ENCODE measurements around the gene ACVR2B.
A peak's percentile ranks its signal among the peaks of the same experiment; 100 is the strongest.
"Not testable (repeated sequence)": the region's sequence is repeated elsewhere in the genome, so short reads cannot be mapped to it uniquely, and the experiment has no call there.

ACVR2B gene

DNA sequence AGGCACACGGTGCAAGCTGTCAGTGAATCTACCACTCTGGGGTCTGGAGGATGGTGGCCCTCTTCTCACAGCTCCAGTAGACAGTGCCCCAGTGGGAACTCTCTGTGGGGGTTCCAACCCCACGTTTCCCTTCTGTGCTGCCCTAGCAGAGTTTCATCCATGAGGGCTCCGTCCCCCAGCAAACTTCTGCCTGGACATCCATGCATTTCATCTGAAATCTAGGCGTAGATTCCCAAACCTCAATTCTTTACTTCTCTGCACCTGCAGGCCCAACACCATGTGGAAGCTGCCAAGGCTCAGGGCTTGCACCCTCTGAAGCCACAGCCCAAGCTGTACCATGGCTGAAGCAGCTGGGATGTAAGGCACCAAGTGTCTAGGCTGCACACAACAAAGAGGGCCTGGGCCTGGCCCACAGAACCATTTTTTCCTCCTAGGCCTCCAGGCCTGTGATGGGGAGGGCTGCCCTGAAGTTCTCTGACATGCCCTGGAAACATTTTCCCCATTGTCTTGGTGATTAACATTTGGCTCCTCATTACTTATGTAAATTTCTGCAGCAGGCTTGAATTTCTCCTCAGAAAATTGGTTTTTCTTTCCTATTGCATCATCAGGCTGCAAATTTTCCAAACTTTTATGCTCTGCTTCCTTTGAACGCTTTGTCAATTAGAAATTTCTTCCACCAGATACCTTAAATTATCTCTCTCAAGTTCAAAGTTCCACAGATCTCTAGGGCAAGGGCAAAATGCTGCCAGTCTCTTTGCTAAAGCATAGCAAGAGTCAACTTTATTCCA lies 20.6 kb upstream of the ACVR2B start:
- H3K36me3 ChIP-seq (ENCODE audit: control insufficient read depth in 4 of 4, insufficient read depth in 4 of 4, low read length in 3 of 4); H3K27ac ChIP-seq (ENCODE audit: insufficient read depth in 1 of 2, low read depth in 1 of 2, low read length in 2 of 2, poor library complexity in 1 of 2, severe bottlenecking in 2 of 2); POLR2A ChIA-PET; CTCF ChIA-PET; H3K4me1 ChIP-seq (ENCODE audit: control extremely low read depth in 1 of 4, control insufficient read depth in 4 of 4, insufficient read depth in 4 of 4, low read length in 3 of 4): not testable (repeated sequence)
- DNase-seq = peak; percentile 9 to 46 (median 37)
- Histone ChIP-seq H3K9me3 (ENCODE audit: control extremely low read depth in 1 of 5, control insufficient read depth in 4 of 5, insufficient read depth in 2 of 5, low read depth in 1 of 5, low read length in 4 of 5) (peaks cover 0 to 51% (median 28%) of the 10 kb centered on the region in 5 experiments), H3K27me3 (replicated peaks in 2 of 5; ENCODE audit: control insufficient read depth in 4 of 5, insufficient read depth in 5 of 5, low read length in 4 of 5) (peaks cover 0 to 26% (median 0%) of the 10 kb centered on the region in 5 experiments), H3K4me3 (ENCODE audit: control insufficient read depth in 1 of 7, extremely low read depth in 1 of 7, insufficient read depth in 4 of 7, low read depth in 2 of 7, low read length in 6 of 7) (peak overlapping the region in 1 of 7 experiments; percentile 22)
- 95% methylated on average over 5 of the region's 5 CpGs for WGBS (ENCODE audit: insufficient coverage)

DNA sequence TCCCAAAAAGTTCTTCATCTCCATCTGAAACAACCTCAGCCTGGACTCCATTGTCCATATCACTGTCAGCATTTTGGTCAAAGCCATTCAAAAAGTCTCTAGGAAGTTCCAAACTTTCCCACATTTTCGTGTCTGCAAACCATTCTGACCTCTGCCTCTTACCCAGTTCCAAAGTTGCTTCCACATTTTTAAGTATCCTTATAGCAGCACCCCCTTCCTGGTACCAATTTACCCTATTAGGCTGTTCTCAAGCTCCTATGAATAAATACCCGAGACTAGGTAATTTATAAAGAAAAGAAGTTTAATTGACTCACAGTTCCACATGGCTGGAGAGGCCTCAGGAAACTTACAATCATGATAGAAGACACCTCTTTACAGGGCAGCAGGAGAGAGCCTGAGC lies 20.0 kb upstream of the ACVR2B start:
- POLR2A ChIA-PET, DNase-seq: not testable (repeated sequence)

DNA sequence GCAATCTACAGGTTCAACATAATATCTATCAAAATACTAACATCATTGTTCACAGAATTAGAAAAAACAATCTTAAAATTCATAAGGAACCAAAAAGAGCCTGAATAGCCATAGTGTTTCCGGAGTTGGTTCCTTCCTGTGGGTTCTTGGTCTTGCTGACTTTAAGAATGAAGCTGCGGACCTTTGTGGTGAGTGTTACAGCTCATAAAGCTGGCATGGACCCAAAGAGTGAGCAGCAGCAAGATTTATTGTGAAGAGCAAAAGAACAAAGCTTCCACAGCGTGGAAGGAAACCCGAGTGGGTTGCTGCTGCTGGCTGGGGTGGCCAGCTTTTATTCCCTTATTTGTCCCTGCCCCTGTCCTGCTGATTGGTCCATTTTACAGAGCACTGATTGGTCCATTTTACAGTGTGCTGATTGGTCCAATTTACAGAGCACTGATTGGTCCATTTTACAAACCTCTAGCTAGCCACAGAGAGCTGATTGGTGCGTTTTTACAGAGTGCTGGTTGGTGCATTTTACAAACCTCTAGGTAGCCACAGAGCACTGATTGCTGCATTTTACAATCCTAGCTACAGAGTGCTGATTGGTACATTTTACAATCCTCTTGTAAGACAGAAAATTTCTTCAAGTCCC lies 15.1 kb upstream of the ACVR2B start:
- H3K36me3 ChIP-seq (ENCODE audit: control insufficient read depth in 4 of 4, insufficient read depth in 4 of 4, low read length in 3 of 4); H3K4me3 ChIP-seq (ENCODE audit: control insufficient read depth in 1 of 7, extremely low read depth in 1 of 7, insufficient read depth in 4 of 7, low read depth in 2 of 7, low read length in 6 of 7); H3K27ac ChIP-seq (ENCODE audit: insufficient read depth in 1 of 2, low read depth in 1 of 2, low read length in 2 of 2, poor library complexity in 1 of 2, severe bottlenecking in 2 of 2): not testable (repeated sequence)
- peaks cover 0 to 39% (median 13%) of the 10 kb centered on the region in 5 experiments for H3K9me3 ChIP-seq (ENCODE audit: control extremely low read depth in 1 of 5, control insufficient read depth in 4 of 5, insufficient read depth in 2 of 5, low read depth in 1 of 5, low read length in 4 of 5)
- H3K4me1 ChIP-seq (ENCODE audit: control extremely low read depth in 1 of 4, control insufficient read depth in 4 of 4, insufficient read depth in 4 of 4, low read length in 3 of 4) = peaks cover 0 to 15% (median 9%) of the 10 kb centered on the region in 4 experiments
- 14% methylated on average over 5 of the region's 5 CpGs for WGBS (ENCODE audit: insufficient coverage)
- CTCF ChIA-PET = interaction anchor here (1.3 to 2.2 kb wide), 3 partner anchors 10 to 40 kb away, joined by 3 to 6 read pairs (median 5); no protein-coding TSS in a partner anchor
- POLR2A ChIA-PET = interaction anchor here (1.0 kb wide), 1 partner anchor 10 kb away, joined by 4 read pairs; no protein-coding TSS in a partner anchor
- DNase-seq = peak; percentile 91 to 97 (median 96)
- peaks cover 0 to 33% (median 5%) of the 10 kb centered on the region in 5 experiments for H3K27me3 ChIP-seq (replicated peaks in 2 of 5; ENCODE audit: control insufficient read depth in 4 of 5, insufficient read depth in 5 of 5, low read length in 4 of 5)

More for the DNA sequence above, 20.0 kb upstream of the ACVR2B start:
- H3K27ac ChIP-seq (ENCODE audit: insufficient read depth in 1 of 2, low read depth in 1 of 2, low read length in 2 of 2, poor library complexity in 1 of 2, severe bottlenecking in 2 of 2); H3K4me1 ChIP-seq (ENCODE audit: control extremely low read depth in 1 of 4, control insufficient read depth in 4 of 4, insufficient read depth in 4 of 4, low read length in 3 of 4); CTCF ChIA-PET; H3K36me3 ChIP-seq (ENCODE audit: control insufficient read depth in 4 of 4, insufficient read depth in 4 of 4, low read length in 3 of 4); H3K4me3 ChIP-seq (ENCODE audit: control insufficient read depth in 1 of 7, extremely low read depth in 1 of 7, insufficient read depth in 4 of 7, low read depth in 2 of 7, low read length in 6 of 7): not testable (repeated sequence)
- 88% methylated on average over 1 of the region's 2 CpGs for WGBS (ENCODE audit: insufficient coverage)
- H3K27me3 ChIP-seq (replicated peaks in 2 of 5; ENCODE audit: control insufficient read depth in 4 of 5, insufficient read depth in 5 of 5, low read length in 4 of 5) = peaks cover 0 to 26% (median 0%) of the 10 kb centered on the region in 5 experiments
- H3K9me3 ChIP-seq (ENCODE audit: control extremely low read depth in 1 of 5, control insufficient read depth in 4 of 5, insufficient read depth in 2 of 5, low read depth in 1 of 5, low read length in 4 of 5) = peaks cover 0 to 51% (median 28%) of the 10 kb centered on the region in 5 experiments

DNA sequence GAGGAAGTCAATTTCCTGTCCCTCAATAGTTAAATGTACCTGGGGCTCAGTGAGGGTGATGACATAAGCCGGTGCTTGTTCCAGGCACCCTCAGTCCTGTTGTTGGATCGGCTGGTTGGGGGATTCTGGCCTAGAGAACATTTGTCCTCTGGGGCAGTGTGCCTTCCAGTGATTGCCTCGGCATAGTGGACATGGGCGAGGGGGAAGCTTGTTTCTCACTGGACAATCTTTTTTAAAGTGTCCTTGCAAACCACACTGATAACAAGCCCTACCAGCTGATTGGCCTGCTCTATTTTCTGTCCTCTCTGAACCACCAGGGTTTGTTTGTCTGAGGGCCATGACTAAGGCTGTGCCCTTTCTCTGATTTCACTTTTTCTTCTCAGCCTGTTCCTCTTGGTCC lies 10.5 kb upstream of the ACVR2B start:
- POLR2A ChIA-PET; H3K4me1 ChIP-seq (ENCODE audit: control extremely low read depth in 1 of 4, control insufficient read depth in 4 of 4, insufficient read depth in 4 of 4, low read length in 3 of 4); H3K36me3 ChIP-seq (ENCODE audit: control insufficient read depth in 4 of 4, insufficient read depth in 4 of 4, low read length in 3 of 4); H3K27ac ChIP-seq (ENCODE audit: insufficient read depth in 1 of 2, low read depth in 1 of 2, low read length in 2 of 2, poor library complexity in 1 of 2, severe bottlenecking in 2 of 2); H3K9me3 ChIP-seq (ENCODE audit: control extremely low read depth in 1 of 5, control insufficient read depth in 4 of 5, insufficient read depth in 2 of 5, low read depth in 1 of 5, low read length in 4 of 5); CTCF ChIA-PET; DNase-seq; H3K4me3 ChIP-seq (ENCODE audit: control insufficient read depth in 1 of 7, extremely low read depth in 1 of 7, insufficient read depth in 4 of 7, low read depth in 2 of 7, low read length in 6 of 7): not testable (repeated sequence)
- 75% methylated on average over 4 of the region's 4 CpGs for WGBS (ENCODE audit: insufficient coverage)
- peaks cover 0 to 24% (median 5%) of the 10 kb centered on the region in 5 experiments for H3K27me3 ChIP-seq (replicated peaks in 2 of 5; ENCODE audit: control insufficient read depth in 4 of 5, insufficient read depth in 5 of 5, low read length in 4 of 5)

DNA sequence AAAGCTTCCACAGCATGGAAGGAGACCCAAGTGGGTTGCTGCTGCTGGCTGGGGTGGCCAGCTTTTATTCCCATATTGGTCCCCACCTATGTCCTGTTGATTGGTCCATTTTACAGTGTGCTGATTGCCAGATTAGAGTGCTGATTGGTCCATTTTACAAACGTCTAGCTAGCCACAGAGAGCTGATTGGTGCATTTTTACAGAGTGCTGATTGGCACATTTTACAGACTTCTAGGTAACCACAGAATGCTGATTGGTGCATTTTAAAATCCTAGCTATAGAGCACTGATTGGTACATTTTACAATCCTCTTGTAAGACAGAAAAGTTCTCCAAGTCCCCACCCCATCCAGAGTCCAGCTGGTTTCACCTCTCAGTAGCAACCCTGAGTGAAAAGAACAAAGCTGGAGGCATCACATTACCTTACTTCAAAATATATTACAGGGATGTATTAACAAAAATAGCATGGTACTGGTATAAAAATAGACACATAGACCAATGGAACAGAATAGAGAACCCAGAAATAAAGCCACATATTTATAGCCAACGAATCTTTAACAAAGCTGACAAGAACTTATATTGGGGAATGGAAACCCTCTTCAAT lies 7.5 kb upstream of the ACVR2B start:
- Histone ChIP-seq H3K36me3 (ENCODE audit: control insufficient read depth in 4 of 4, insufficient read depth in 4 of 4, low read length in 3 of 4) (no peaks in the 10 kb centered on the region), H3K9me3 (ENCODE audit: control extremely low read depth in 1 of 5, control insufficient read depth in 4 of 5, insufficient read depth in 2 of 5, low read depth in 1 of 5, low read length in 4 of 5) (peaks cover 0 to 9% (median 4%) of the 10 kb centered on the region in 5 experiments), H3K27me3 (replicated peaks in 2 of 5; ENCODE audit: control insufficient read depth in 4 of 5, insufficient read depth in 5 of 5, low read length in 4 of 5) (peaks cover 0 to 16% (median 5%) of the 10 kb centered on the region in 5 experiments), H3K4me1 (ENCODE audit: control extremely low read depth in 1 of 4, control insufficient read depth in 4 of 4, insufficient read depth in 4 of 4, low read length in 3 of 4) (no peaks in the 10 kb centered on the region), H3K4me3 (ENCODE audit: control insufficient read depth in 1 of 7, extremely low read depth in 1 of 7, insufficient read depth in 4 of 7, low read depth in 2 of 7, low read length in 6 of 7) (no peak overlapping the region), H3K27ac (ENCODE audit: insufficient read depth in 1 of 2, low read depth in 1 of 2, low read length in 2 of 2, poor library complexity in 1 of 2, severe bottlenecking in 2 of 2) (no peak overlapping the region)
- ChIA-PET CTCF (no interaction called here), POLR2A (no interaction called here)
- WGBS (ENCODE audit: insufficient coverage) = 80% methylated on average over 1 of the region's 2 CpGs
- no peak for DNase-seq

DNA sequence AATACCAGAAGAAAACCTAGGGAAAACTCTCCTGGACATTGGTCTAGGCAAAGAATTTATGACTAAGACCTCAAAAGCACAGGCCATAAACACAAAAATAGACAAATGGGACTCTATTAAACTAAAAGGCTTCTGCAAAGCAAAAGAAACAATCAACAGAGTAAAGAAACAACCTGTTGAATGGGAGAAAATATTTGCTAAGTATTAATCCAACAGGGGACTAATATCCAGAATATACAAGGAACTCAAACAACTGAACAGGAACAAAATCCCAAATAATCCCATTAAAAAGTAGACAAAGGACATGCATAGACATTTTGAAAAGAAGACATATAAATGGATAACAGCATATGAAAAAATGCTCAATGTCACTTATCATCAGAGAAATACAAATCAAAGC lies 6.9 kb upstream of the ACVR2B start:
- POLR2A ChIA-PET = no interaction called here
- H3K27ac ChIP-seq (ENCODE audit: insufficient read depth in 1 of 2, low read depth in 1 of 2, low read length in 2 of 2, poor library complexity in 1 of 2, severe bottlenecking in 2 of 2) = no peak overlapping the region

More for the DNA sequence above, 6.9 kb upstream of the ACVR2B start:
- CTCF ChIA-PET = no interaction called here
- Histone ChIP-seq H3K4me3 (ENCODE audit: control insufficient read depth in 1 of 7, extremely low read depth in 1 of 7, insufficient read depth in 4 of 7, low read depth in 2 of 7, low read length in 6 of 7) (no peak overlapping the region), H3K9me3 (ENCODE audit: control extremely low read depth in 1 of 5, control insufficient read depth in 4 of 5, insufficient read depth in 2 of 5, low read depth in 1 of 5, low read length in 4 of 5) (peaks cover 0 to 9% (median 4%) of the 10 kb centered on the region in 5 experiments), H3K27me3 (replicated peaks in 2 of 5; ENCODE audit: control insufficient read depth in 4 of 5, insufficient read depth in 5 of 5, low read length in 4 of 5) (peaks cover 0 to 11% (median 2%) of the 10 kb centered on the region in 5 experiments), H3K4me1 (ENCODE audit: control extremely low read depth in 1 of 4, control insufficient read depth in 4 of 4, insufficient read depth in 4 of 4, low read length in 3 of 4) (no peaks in the 10 kb centered on the region), H3K36me3 (ENCODE audit: control insufficient read depth in 4 of 4, insufficient read depth in 4 of 4, low read length in 3 of 4) (no peaks in the 10 kb centered on the region)
- no peak for DNase-seq
